ENCODE measurements around the gene TMPRSS4.

GRCh38 chr11:118074785-118075184 is 2.1 kb upstream of the TMPRSS4 start:
- TF ChIP-seq, protein P1, sequence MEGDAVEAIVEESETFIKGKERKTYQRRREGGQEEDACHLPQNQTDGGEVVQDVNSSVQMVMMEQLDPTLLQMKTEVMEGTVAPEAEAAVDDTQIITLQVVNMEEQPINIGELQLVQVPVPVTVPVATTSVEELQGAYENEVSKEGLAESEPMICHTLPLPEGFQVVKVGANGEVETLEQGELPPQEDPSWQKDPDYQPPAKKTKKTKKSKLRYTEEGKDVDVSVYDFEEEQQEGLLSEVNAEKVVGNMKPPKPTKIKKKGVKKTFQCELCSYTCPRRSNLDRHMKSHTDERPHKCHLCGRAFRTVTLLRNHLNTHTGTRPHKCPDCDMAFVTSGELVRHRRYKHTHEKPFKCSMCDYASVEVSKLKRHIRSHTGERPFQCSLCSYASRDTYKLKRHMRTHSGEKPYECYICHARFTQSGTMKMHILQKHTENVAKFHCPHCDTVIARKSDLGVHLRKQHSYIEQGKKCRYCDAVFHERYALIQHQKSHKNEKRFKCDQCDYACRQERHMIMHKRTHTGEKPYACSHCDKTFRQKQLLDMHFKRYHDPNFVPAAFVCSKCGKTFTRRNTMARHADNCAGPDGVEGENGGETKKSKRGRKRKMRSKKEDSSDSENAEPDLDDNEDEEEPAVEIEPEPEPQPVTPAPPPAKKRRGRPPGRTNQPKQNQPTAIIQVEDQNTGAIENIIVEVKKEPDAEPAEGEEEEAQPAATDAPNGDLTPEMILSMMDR (IDR thresholded peaks at IDR 0.05): no peak
- TF ChIP-seq POLR2A (IDR thresholded peaks at IDR 0.05): no peak

Data from body of pancreas (tissue), 4 donors.